ENCODE results near the gene PTPN14.

DNA sequence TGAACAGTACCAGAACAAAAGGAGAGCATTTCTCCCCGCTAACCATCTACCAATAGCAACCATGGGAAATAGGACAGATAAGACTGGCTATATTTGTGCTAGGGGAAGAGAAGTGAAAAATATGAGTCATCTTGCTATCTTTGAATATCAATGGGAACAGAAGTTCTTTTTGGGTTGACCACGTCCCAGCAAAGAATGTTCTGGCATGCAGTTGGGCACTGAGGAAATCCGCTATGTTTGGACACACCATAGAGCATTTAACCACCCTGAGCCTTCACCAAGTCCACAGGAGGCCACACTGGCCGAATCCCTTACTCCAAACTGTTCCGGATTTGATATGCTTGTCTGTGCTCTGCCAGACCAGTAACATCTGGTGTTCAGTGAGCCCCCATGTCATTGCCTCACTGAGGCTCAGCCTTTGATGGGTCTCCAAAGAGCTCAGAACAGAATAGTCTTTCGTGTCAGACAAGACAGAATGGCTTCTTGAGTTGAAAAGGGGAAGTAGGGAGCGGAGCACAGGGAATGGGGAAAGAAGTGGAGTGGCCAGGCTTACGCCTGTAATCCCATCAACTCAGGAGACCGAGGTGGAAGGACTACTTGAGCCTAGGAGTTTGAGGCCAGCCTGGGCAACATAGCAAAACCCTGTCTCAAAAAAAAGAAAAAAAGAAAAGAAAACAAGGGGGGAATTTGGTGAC lies 189.1 kb downstream of the PTPN14 start:
- TF ChIP-seq, protein P1, sequence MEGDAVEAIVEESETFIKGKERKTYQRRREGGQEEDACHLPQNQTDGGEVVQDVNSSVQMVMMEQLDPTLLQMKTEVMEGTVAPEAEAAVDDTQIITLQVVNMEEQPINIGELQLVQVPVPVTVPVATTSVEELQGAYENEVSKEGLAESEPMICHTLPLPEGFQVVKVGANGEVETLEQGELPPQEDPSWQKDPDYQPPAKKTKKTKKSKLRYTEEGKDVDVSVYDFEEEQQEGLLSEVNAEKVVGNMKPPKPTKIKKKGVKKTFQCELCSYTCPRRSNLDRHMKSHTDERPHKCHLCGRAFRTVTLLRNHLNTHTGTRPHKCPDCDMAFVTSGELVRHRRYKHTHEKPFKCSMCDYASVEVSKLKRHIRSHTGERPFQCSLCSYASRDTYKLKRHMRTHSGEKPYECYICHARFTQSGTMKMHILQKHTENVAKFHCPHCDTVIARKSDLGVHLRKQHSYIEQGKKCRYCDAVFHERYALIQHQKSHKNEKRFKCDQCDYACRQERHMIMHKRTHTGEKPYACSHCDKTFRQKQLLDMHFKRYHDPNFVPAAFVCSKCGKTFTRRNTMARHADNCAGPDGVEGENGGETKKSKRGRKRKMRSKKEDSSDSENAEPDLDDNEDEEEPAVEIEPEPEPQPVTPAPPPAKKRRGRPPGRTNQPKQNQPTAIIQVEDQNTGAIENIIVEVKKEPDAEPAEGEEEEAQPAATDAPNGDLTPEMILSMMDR (conservative IDR thresholded peaks at IDR 0.05; ENCODE audit: low read depth, low read length): no peak
- TF ChIP-seq CEBPB (IDR thresholded peaks at IDR 0.05; ENCODE audit: low read depth, low read length): no peak
- TF ChIP-seq FOS (IDR thresholded peaks at IDR 0.05; ENCODE audit: low read depth, low read length): no peak
- no peak for TF ChIP-seq RAD21 (IDR thresholded peaks at IDR 0.05; ENCODE audit: low read length)

Measured in IMR-90 (cell line).